Activated naive CD8-positive, alpha-beta T cell treated with anti-CD3 and anti-CD28 coated beads, Interleukin-2, amount 50 U/mL, for 16 hours (primary cell): ENCODE results near the gene OPCML.

ENCODE experiments used
- DNase-seq: peaks from one replicate; pipeline ENCODE4 v3.0.0-alpha.2; 2020; ENCODE audit warnings: low read depth, low spot score

The OPCML gene

GRCh38 chr11:133503776-133504175 is 28.5 kb downstream of the OPCML start:
- no peak for DNase-seq

GRCh38 chr11:133503236-133503635 is 29.1 kb downstream of the OPCML start:
- DNase-seq: no peak

- no peak for DNase-seq
Observed at GRCh38 chr11:133501643-133502539, 30.4 kb downstream of the OPCML start.

GRCh38 chr11:133500936-133501335 is 31.4 kb downstream of the OPCML start:
- DNase-seq: no peak

GRCh38 chr11:133500435-133500834 is 31.9 kb downstream of the OPCML start:
- DNase-seq: no peak

GRCh38 chr11:133498969-133499368 is 33.3 kb downstream of the OPCML start:
- DNase-seq: no peak

GRCh38 chr11:133497477-133498140 is 34.7 kb downstream of the OPCML start:
- DNase-seq: no peak

- no peak for DNase-seq
Observed at GRCh38 chr11:133492895-133493294, 39.4 kb downstream of the OPCML start.

GRCh38 chr11:133491680-133492383 is 40.5 kb downstream of the OPCML start:
- no peak for DNase-seq

- DNase-seq: no peak
Observed at GRCh38 chr11:133480722-133481121, 51.6 kb downstream of the OPCML start.

- no peak for DNase-seq
Observed at GRCh38 chr11:133479209-133479608, 53.1 kb downstream of the OPCML start.

- DNase-seq: no peak
Observed at GRCh38 chr11:133477251-133477625, 55.1 kb downstream of the OPCML start.

- DNase-seq: no peak
Observed at GRCh38 chr11:133476570-133477250, 55.6 kb downstream of the OPCML start.

GRCh38 chr11:133474461-133474860 is 57.8 kb downstream of the OPCML start:
- DNase-seq: no peak

GRCh38 chr11:133467686-133468085 is 64.6 kb downstream of the OPCML start:
- no peak for DNase-seq

- no peak for DNase-seq
Observed at GRCh38 chr11:133443206-133443747, 89.0 kb downstream of the OPCML start.

GRCh38 chr11:133441964-133442660 is 90.2 kb downstream of the OPCML start:
- no peak for DNase-seq

GRCh38 chr11:133425992-133426391 is 106.3 kb downstream of the OPCML start:
- no peak for DNase-seq

GRCh38 chr11:133425245-133425644 is 107.1 kb downstream of the OPCML start:
- DNase-seq: no peak

- no peak for DNase-seq
Observed at GRCh38 chr11:133418218-133418617, 114.1 kb downstream of the OPCML start.

- DNase-seq: no peak
Observed at GRCh38 chr11:133414506-133414905, 117.8 kb downstream of the OPCML start.
